ENCODE results near the gene MAGEB5.

The MAGEB5 gene

DNA sequence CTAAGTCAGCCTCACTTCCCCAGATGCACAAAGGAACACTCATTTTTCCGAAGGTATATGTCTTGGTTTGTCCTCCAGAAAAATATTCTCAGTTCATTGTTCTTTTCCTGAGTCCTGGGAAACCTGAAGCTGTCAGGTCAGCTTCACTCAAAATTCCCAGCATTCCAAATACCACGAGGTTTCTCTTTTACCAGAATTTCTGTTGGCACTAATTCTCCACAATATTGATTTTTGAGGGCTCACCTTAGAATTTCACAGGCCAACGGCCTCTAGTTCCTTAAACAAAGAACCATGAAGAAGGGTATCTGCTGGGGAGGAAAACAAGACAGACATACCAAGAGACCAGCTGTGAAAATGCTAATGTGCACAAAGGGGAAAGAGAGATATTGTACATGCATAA, 8.0 kb upstream of the MAGEB5 start:
- TF ChIP-seq, protein P1, sequence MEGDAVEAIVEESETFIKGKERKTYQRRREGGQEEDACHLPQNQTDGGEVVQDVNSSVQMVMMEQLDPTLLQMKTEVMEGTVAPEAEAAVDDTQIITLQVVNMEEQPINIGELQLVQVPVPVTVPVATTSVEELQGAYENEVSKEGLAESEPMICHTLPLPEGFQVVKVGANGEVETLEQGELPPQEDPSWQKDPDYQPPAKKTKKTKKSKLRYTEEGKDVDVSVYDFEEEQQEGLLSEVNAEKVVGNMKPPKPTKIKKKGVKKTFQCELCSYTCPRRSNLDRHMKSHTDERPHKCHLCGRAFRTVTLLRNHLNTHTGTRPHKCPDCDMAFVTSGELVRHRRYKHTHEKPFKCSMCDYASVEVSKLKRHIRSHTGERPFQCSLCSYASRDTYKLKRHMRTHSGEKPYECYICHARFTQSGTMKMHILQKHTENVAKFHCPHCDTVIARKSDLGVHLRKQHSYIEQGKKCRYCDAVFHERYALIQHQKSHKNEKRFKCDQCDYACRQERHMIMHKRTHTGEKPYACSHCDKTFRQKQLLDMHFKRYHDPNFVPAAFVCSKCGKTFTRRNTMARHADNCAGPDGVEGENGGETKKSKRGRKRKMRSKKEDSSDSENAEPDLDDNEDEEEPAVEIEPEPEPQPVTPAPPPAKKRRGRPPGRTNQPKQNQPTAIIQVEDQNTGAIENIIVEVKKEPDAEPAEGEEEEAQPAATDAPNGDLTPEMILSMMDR (IDR thresholded peaks at IDR 0.05; ENCODE audit: insufficient read depth, low read length, poor library complexity, severe bottlenecking), result no peak
- no peak for TF ChIP-seq EZH2phosphoT487 (conservative IDR thresholded peaks at IDR 0.05; ENCODE audit: low read length)
- Histone ChIP-seq H2AFZ (ENCODE audit: low read depth, low read length, severe bottlenecking) (no peak overlapping the region), H3K4me3 (ENCODE audit: insufficient read depth, low read length, poor library complexity, severe bottlenecking) (no peak overlapping the region), H3K79me2 (ENCODE audit: insufficient read depth, low read length) (no peaks in the 10 kb centered on the region), H4K20me1 (ENCODE audit: low read depth, low read length) (no peaks in the 10 kb centered on the region), H3K9me3 (ENCODE audit: insufficient read depth, low read length) (no peaks in the 10 kb centered on the region), H3K4me2 (ENCODE audit: low read depth, low read length, poor library complexity, severe bottlenecking) (no peak overlapping the region), H3K27me3 (ENCODE audit: low read length) (no peaks in the 10 kb centered on the region), H3K9ac (ENCODE audit: low read length) (no peak overlapping the region), H3K36me3 (ENCODE audit: low read length) (no peaks in the 10 kb centered on the region), H3K9me2 (replicated peaks; ENCODE audit: insufficient read depth, low read length) (no peaks in the 10 kb centered on the region), H3F3A (ENCODE audit: insufficient read depth) (no peaks in the 10 kb centered on the region), H3K27ac (ENCODE audit: low read depth, low read length) (no peak overlapping the region)

DNA sequence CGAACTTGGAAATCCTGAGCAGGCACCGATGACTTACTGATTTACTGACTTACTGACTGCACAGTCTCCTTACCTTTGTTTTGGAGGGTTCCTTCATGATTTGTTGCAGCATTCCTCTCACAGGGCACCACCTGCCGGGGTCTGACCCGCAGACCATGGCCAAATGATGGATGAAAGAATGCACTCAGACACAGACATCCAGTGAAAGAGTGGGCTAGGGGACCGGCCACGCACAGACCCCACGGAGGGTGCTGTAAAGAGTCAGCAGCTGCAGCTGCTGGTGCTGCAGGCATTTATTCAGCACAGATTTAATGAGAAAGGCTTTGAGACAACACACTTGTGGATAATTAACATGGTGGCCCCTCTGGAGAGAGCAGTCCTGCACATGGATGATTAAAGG, 3.4 kb downstream of the MAGEB5 start:
- Histone ChIP-seq H3F3A (ENCODE audit: insufficient read depth) (no peaks in the 10 kb centered on the region), H3K27me3 (ENCODE audit: low read length) (no peaks in the 10 kb centered on the region), H2AFZ (ENCODE audit: low read depth, low read length, severe bottlenecking) (no peak overlapping the region), H4K20me1 (ENCODE audit: low read depth, low read length) (no peaks in the 10 kb centered on the region), H3K9me3 (ENCODE audit: insufficient read depth, low read length) (no peaks in the 10 kb centered on the region), H3K9ac (ENCODE audit: low read length) (no peak overlapping the region), H3K36me3 (ENCODE audit: low read length) (no peaks in the 10 kb centered on the region), H3K27ac (ENCODE audit: low read depth, low read length) (no peak overlapping the region), H3K4me3 (ENCODE audit: insufficient read depth, low read length, poor library complexity, severe bottlenecking) (no peak overlapping the region), H3K79me2 (ENCODE audit: insufficient read depth, low read length) (no peaks in the 10 kb centered on the region), H3K9me2 (replicated peaks; ENCODE audit: insufficient read depth, low read length) (no peaks in the 10 kb centered on the region), H3K4me2 (ENCODE audit: low read depth, low read length, poor library complexity, severe bottlenecking) (no peak overlapping the region)
- TF ChIP-seq, protein P1 (IDR thresholded peaks at IDR 0.05; ENCODE audit: insufficient read depth, low read length, poor library complexity, severe bottlenecking), result no peak
- TF ChIP-seq EZH2phosphoT487 (conservative IDR thresholded peaks at IDR 0.05; ENCODE audit: low read length), result no peak

- Histone ChIP-seq H3K27me3 (ENCODE audit: low read length) (no peaks in the 10 kb centered on the region), H3K36me3 (ENCODE audit: low read length) (no peaks in the 10 kb centered on the region), H3K4me2 (ENCODE audit: low read depth, low read length, poor library complexity, severe bottlenecking) (no peak overlapping the region), H3K4me3 (ENCODE audit: insufficient read depth, low read length, poor library complexity, severe bottlenecking) (no peak overlapping the region), H3K27ac (ENCODE audit: low read depth, low read length) (no peak overlapping the region), H3K9me2 (replicated peaks; ENCODE audit: insufficient read depth, low read length) (no peaks in the 10 kb centered on the region), H2AFZ (ENCODE audit: low read depth, low read length, severe bottlenecking) (no peak overlapping the region), H3F3A (ENCODE audit: insufficient read depth) (no peaks in the 10 kb centered on the region), H3K79me2 (ENCODE audit: insufficient read depth, low read length) (no peaks in the 10 kb centered on the region), H4K20me1 (ENCODE audit: low read depth, low read length) (no peaks in the 10 kb centered on the region), H3K9ac (ENCODE audit: low read length) (no peak overlapping the region), H3K9me3 (ENCODE audit: insufficient read depth, low read length) (no peaks in the 10 kb centered on the region)
- TF ChIP-seq EZH2phosphoT487 (conservative IDR thresholded peaks at IDR 0.05; ENCODE audit: low read length), result no peak
Observed at GRCh38 chrX:26234177-26234576, 18.2 kb downstream of the MAGEB5 start.

GRCh38 chrX:26253526-26253925, 37.6 kb downstream of the MAGEB5 start:
- H3K9me3 ChIP-seq (ENCODE audit: insufficient read depth, low read length), result no peaks in the 10 kb centered on the region
- no peak overlapping the region for H3K27ac ChIP-seq (ENCODE audit: low read depth, low read length)
- no peaks in the 10 kb centered on the region for H3K79me2 ChIP-seq (ENCODE audit: insufficient read depth, low read length)
- no peak overlapping the region for H3K9ac ChIP-seq (ENCODE audit: low read length)
- no peaks in the 10 kb centered on the region for H3K27me3 ChIP-seq (ENCODE audit: low read length)
- H4K20me1 ChIP-seq (ENCODE audit: low read depth, low read length), result no peaks in the 10 kb centered on the region
- no peaks in the 10 kb centered on the region for H3F3A ChIP-seq (ENCODE audit: insufficient read depth)
- H3K9me2 ChIP-seq (replicated peaks; ENCODE audit: insufficient read depth, low read length), result no peaks in the 10 kb centered on the region
- no peak overlapping the region for H2AFZ ChIP-seq (ENCODE audit: low read depth, low read length, severe bottlenecking)
- no peak overlapping the region for H3K4me2 ChIP-seq (ENCODE audit: low read depth, low read length, poor library complexity, severe bottlenecking)
- TF ChIP-seq EZH2phosphoT487 (conservative IDR thresholded peaks at IDR 0.05; ENCODE audit: low read length), result no peak
- H3K36me3 ChIP-seq (ENCODE audit: low read length), result no peaks in the 10 kb centered on the region
- H3K4me3 ChIP-seq (ENCODE audit: insufficient read depth, low read length, poor library complexity, severe bottlenecking), result no peak overlapping the region
